HUES48 (cell line): Measurements from ENCODE around the gene NKX2-3.

Experiments
- H3K27ac ChIP-seq: one replicate; pipeline ENCODE4 v1.7.0; 2013; ENCODE audit warnings: low read depth, low read length, inconsistent platforms
- H3K27me3 ChIP-seq: 2 replicates; pipeline ENCODE4 v1.6.1; 2013; ENCODE audit warnings: mild to moderate bottlenecking, low read length; ENCODE audit not compliant: control insufficient read depth, insufficient read depth
- H3K36me3 ChIP-seq: 2 replicates; pipeline ENCODE4 v1.6.1; 2013; ENCODE audit warnings: low read length; ENCODE audit not compliant: control insufficient read depth, insufficient read depth
- H3K4me1 ChIP-seq: 2 replicates; pipeline ENCODE4 v1.6.1; 2013; ENCODE audit warnings: mild to moderate bottlenecking, low read length; ENCODE audit not compliant: control insufficient read depth, insufficient read depth
- H3K4me3 ChIP-seq: 2 replicates; pipeline ENCODE4 v1.5.1; 2013; ENCODE audit warnings: mild to moderate bottlenecking, low read depth, low read length
- H3K9ac ChIP-seq: 2 replicates; pipeline ENCODE4 v1.6.1; 2013; ENCODE audit warnings: mild to moderate bottlenecking, low read depth, low read length, moderate library complexity
- H3K9me3 ChIP-seq: 2 replicates; pipeline ENCODE4 v1.6.1; 2013; ENCODE audit warnings: low read length; ENCODE audit not compliant: control insufficient read depth, insufficient read depth

NKX2-3 gene

GRCh38 chr10:99548041-99548530, 15.3 kb downstream of the NKX2-3 start:
- Histone ChIP-seq H3K9ac (no peak overlapping the region), H3K27me3 (peaks cover 60% of the 10 kb centered on the region), H3K4me1 (no peaks in the 10 kb centered on the region; the same call in 1 of the 2 replicates), H3K4me3 (no peak overlapping the region), H3K27ac (no peak overlapping the region), H3K36me3 (no peaks in the 10 kb centered on the region), H3K9me3 (no peaks in the 10 kb centered on the region)

GRCh38 chr10:99551158-99551557, 18.4 kb downstream of the NKX2-3 start:
- Histone ChIP-seq H3K27ac (no peak overlapping the region), H3K9me3 (no peaks in the 10 kb centered on the region), H3K36me3 (no peaks in the 10 kb centered on the region)

GRCh38 chr10:99551616-99552015, 18.9 kb downstream of the NKX2-3 start:
- peaks cover 10% of the 10 kb centered on the region for H3K4me1 ChIP-seq
- no peak overlapping the region for H3K9ac ChIP-seq
- no peaks in the 10 kb centered on the region for H3K9me3 ChIP-seq
- H3K36me3 ChIP-seq: no peaks in the 10 kb centered on the region
- H3K27ac ChIP-seq: no peak overlapping the region
- no peak overlapping the region for H3K4me3 ChIP-seq
- H3K27me3 ChIP-seq: peaks cover 34% of the 10 kb centered on the region

More at GRCh38 chr10:99551158-99551557, 18.4 kb downstream of the NKX2-3 start:
- Histone ChIP-seq H3K4me3 (no peak overlapping the region), H3K4me1 (peaks cover 9% of the 10 kb centered on the region), H3K27me3 (peaks cover 39% of the 10 kb centered on the region), H3K9ac (no peak overlapping the region)

- H3K9me3 ChIP-seq: no peaks in the 10 kb centered on the region
- no peaks in the 10 kb centered on the region for H3K36me3 ChIP-seq
- peaks cover 10% of the 10 kb centered on the region for H3K4me1 ChIP-seq
- H3K4me3 ChIP-seq: no peak overlapping the region
- H3K9ac ChIP-seq: no peak overlapping the region
- H3K27me3 ChIP-seq: peaks cover 9% of the 10 kb centered on the region
- H3K27ac ChIP-seq: no peak overlapping the region
These were observed 22.6 kb downstream of the NKX2-3 start for GRCh38 chr10:99555371-99555770.

GRCh38 chr10:99555825-99556523, 23.2 kb downstream of the NKX2-3 start:
- Histone ChIP-seq H3K27me3 (peaks cover 9% of the 10 kb centered on the region), H3K4me3 (no peak overlapping the region), H3K9ac (no peak overlapping the region), H3K36me3 (no peaks in the 10 kb centered on the region), H3K9me3 (no peaks in the 10 kb centered on the region), H3K27ac (no peak overlapping the region), H3K4me1 (peaks cover 10% of the 10 kb centered on the region)

GRCh38 chr10:99557044-99557443, 24.3 kb downstream of the NKX2-3 start:
- no peaks in the 10 kb centered on the region for H3K9me3 ChIP-seq
- H3K27ac ChIP-seq: no peak overlapping the region
- H3K4me3 ChIP-seq: no peak overlapping the region
- H3K27me3 ChIP-seq: peaks cover 9% of the 10 kb centered on the region
- H3K4me1 ChIP-seq: peaks cover 10% of the 10 kb centered on the region
- no peak overlapping the region for H3K9ac ChIP-seq
- H3K36me3 ChIP-seq: no peaks in the 10 kb centered on the region

- Histone ChIP-seq H3K4me3 (no peak overlapping the region), H3K27me3 (peaks cover 9% of the 10 kb centered on the region), H3K36me3 (no peaks in the 10 kb centered on the region)
These were observed 26.0 kb downstream of the NKX2-3 start for GRCh38 chr10:99558708-99559107.

GRCh38 chr10:99560277-99561126, 27.8 kb downstream of the NKX2-3 start:
- Histone ChIP-seq H3K9me3 (no peaks in the 10 kb centered on the region), H3K27ac (no peak overlapping the region), H3K4me3 (no peak overlapping the region), H3K36me3 (no peaks in the 10 kb centered on the region), H3K4me1 (peaks cover 7% of the 10 kb centered on the region), H3K9ac (no peak overlapping the region), H3K27me3 (peaks cover 4% of the 10 kb centered on the region; the same call in 1 of the 2 replicates)

More at GRCh38 chr10:99558708-99559107, 26.0 kb downstream of the NKX2-3 start:
- Histone ChIP-seq H3K4me1 (peaks cover 10% of the 10 kb centered on the region), H3K9me3 (no peaks in the 10 kb centered on the region), H3K27ac (no peak overlapping the region), H3K9ac (no peak overlapping the region)

- Histone ChIP-seq H3K4me3 (no peak overlapping the region), H3K9me3 (no peaks in the 10 kb centered on the region), H3K4me1 (no peaks in the 10 kb centered on the region), H3K9ac (no peak overlapping the region), H3K36me3 (no peaks in the 10 kb centered on the region), H3K27ac (no peak overlapping the region), H3K27me3 (no peaks in the 10 kb centered on the region)
These were observed 29.9 kb downstream of the NKX2-3 start for GRCh38 chr10:99562631-99563030.

- Histone ChIP-seq H3K9me3 (no peaks in the 10 kb centered on the region), H3K27me3 (no peaks in the 10 kb centered on the region), H3K27ac (no peak overlapping the region), H3K9ac (no peak overlapping the region), H3K36me3 (no peaks in the 10 kb centered on the region), H3K4me3 (no peak overlapping the region), H3K4me1 (no peaks in the 10 kb centered on the region)
These were observed 31.6 kb downstream of the NKX2-3 start for GRCh38 chr10:99564361-99564760.

GRCh38 chr10:99565166-99565565, 32.4 kb downstream of the NKX2-3 start:
- H3K4me1 ChIP-seq: no peaks in the 10 kb centered on the region
- H3K9me3 ChIP-seq: no peaks in the 10 kb centered on the region
- no peak overlapping the region for H3K27ac ChIP-seq
- H3K9ac ChIP-seq: no peak overlapping the region
- H3K27me3 ChIP-seq: no peaks in the 10 kb centered on the region
- no peaks in the 10 kb centered on the region for H3K36me3 ChIP-seq
- H3K4me3 ChIP-seq: no peak overlapping the region
